ENCODE measurements around the gene RSPH1. TPM values are rescaled to one million over a fixed set of nuclear protein-coding genes. Genes with fewer than 3 reads are reported as not detected.

The RSPH1 gene
- total RNA-seq, 4 donors from 2014 or later: 0.99 to 1.9 (median 1.9) TPM; not detected in 1

DNA sequence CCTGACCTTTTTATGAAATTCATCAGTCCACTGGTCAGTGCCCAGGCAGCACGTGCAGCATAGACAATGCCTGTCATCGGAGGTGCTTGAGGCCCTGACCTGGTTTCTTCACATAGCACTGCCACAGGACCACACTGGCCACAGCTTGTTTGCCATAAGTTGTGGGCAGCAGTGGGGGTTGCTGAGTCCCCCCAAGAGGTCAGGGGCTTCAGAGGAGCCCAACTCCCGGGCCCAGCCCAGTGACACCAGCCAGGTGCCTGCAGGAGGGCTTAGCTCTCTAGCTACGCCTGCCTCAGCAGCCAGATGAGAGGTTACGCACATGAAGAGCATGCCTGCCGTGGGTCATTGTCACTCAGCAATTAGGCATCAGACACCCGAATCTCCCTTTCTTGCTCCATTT is 50.7 kb downstream of the RSPH1 start:
- no CpG with 5 or more reads among the region's 7 CpGs for WGBS, 2 donors (ENCODE audit: low coverage in 1 of 2)
- H3K27ac ChIP-seq: no peak overlapping the region

DNA sequence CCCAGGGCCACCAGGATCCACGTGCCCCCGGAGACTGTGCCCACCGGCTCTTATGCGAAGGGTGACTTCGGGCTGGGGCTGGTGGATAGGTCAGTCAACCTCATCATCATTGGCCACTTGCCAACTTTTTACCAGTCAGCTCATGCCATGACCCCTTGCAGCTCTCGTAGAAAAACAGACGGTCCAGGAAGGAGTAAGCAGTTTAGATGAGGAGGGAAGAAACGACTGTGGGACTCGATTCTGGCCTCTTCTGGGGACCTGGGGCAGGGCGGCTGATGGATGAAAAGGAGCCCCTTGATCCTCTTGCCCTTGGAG is 51.3 kb downstream of the RSPH1 start:
- TF ChIP-seq POLR2A (IDR thresholded peaks at IDR 0.05): no peak
- no peak for TF ChIP-seq POLR2AphosphoS5 (IDR thresholded peaks at IDR 0.05)
- no peak for TF ChIP-seq EP300 (IDR thresholded peaks at IDR 0.05)
- TF ChIP-seq, protein P1, sequence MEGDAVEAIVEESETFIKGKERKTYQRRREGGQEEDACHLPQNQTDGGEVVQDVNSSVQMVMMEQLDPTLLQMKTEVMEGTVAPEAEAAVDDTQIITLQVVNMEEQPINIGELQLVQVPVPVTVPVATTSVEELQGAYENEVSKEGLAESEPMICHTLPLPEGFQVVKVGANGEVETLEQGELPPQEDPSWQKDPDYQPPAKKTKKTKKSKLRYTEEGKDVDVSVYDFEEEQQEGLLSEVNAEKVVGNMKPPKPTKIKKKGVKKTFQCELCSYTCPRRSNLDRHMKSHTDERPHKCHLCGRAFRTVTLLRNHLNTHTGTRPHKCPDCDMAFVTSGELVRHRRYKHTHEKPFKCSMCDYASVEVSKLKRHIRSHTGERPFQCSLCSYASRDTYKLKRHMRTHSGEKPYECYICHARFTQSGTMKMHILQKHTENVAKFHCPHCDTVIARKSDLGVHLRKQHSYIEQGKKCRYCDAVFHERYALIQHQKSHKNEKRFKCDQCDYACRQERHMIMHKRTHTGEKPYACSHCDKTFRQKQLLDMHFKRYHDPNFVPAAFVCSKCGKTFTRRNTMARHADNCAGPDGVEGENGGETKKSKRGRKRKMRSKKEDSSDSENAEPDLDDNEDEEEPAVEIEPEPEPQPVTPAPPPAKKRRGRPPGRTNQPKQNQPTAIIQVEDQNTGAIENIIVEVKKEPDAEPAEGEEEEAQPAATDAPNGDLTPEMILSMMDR (IDR thresholded peaks at IDR 0.05): no peak
- Histone ChIP-seq H3K4me3 (no peak overlapping the region), H3K27me3 (peaks cover 43% of the 10 kb centered on the region), H3K27ac (no peak overlapping the region), H3K9me3 (no peaks in the 10 kb centered on the region), H3K4me1 (no peaks in the 10 kb centered on the region), H3K36me3 (no peaks in the 10 kb centered on the region)
- ATAC-seq: no peak
- 74 to 81% methylated on average over 4 to 10 of the region's 10 CpGs for WGBS, 2 donors (ENCODE audit: low coverage in 1 of 2)

More for the DNA sequence above, 50.7 kb downstream of the RSPH1 start:
- no peak for TF ChIP-seq EP300 (IDR thresholded peaks at IDR 0.05)
- TF ChIP-seq POLR2A (IDR thresholded peaks at IDR 0.05): no peak
- no peak for TF ChIP-seq POLR2AphosphoS5 (IDR thresholded peaks at IDR 0.05)
- TF ChIP-seq, protein P1 (IDR thresholded peaks at IDR 0.05): no peak
- H3K4me3 ChIP-seq: no peak overlapping the region
- peaks cover 43% of the 10 kb centered on the region for H3K27me3 ChIP-seq
- no peak for ATAC-seq
- H3K4me1 ChIP-seq: no peaks in the 10 kb centered on the region
- no peaks in the 10 kb centered on the region for H3K36me3 ChIP-seq
- H3K9me3 ChIP-seq: no peaks in the 10 kb centered on the region

DNA sequence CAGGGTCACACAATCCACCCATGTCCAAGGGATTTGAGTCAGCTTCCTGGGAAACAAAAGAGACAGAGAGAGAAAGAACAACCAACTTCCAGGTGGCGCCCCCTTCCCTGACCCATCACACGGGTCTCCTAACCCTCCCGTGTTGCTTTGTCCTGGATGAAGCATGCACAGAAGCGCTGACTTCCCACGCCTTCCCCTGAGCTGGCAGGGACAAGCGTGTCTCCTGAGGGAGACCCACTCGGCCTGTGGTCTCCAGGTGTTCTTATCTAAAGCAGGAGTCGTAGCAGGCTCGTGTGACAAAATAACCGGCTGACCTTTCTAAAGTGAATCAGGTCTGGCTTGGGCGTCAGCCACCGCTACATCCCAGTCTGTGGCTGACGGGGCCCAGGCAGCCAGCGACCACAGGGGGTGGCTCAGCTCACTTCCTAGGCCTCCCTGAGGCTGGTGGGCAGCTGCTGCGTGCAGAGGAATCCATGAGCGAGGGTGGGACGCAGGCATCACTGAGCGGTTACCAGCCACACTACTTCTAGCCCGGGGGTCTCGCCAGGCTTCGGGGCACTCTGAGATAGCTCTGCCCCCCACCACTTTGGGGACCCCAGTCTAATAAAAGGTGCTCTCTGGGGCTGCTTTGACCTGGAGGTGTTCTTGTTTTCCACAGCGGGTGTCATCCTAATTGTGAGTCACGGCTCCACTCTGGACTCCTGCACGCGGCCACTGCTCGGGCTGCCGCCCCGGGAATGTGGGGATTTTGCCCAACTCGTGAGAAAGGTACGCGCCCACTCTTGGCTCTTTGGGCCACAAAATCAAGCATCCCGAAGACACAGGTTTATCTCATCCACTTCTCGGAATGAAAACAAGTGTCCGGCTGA is 51.9 kb downstream of the RSPH1 start:
- Histone ChIP-seq H3K4me3 (no peak overlapping the region), H3K36me3 (no peaks in the 10 kb centered on the region), H3K27me3 (peaks cover 43% of the 10 kb centered on the region), H3K27ac (no peak overlapping the region), H3K9me3 (no peaks in the 10 kb centered on the region), H3K4me1 (no peaks in the 10 kb centered on the region)
- ATAC-seq: no peak
- 67 to 71% methylated on average over 7 to 9 of the region's 34 CpGs for WGBS, 2 donors (ENCODE audit: low coverage in 1 of 2)
- TF ChIP-seq POLR2A (IDR thresholded peaks at IDR 0.05): no peak
- TF ChIP-seq EP300 (IDR thresholded peaks at IDR 0.05): no peak
- TF ChIP-seq POLR2AphosphoS5 (IDR thresholded peaks at IDR 0.05): no peak
- TF ChIP-seq, protein P1 (IDR thresholded peaks at IDR 0.05): no peak

DNA sequence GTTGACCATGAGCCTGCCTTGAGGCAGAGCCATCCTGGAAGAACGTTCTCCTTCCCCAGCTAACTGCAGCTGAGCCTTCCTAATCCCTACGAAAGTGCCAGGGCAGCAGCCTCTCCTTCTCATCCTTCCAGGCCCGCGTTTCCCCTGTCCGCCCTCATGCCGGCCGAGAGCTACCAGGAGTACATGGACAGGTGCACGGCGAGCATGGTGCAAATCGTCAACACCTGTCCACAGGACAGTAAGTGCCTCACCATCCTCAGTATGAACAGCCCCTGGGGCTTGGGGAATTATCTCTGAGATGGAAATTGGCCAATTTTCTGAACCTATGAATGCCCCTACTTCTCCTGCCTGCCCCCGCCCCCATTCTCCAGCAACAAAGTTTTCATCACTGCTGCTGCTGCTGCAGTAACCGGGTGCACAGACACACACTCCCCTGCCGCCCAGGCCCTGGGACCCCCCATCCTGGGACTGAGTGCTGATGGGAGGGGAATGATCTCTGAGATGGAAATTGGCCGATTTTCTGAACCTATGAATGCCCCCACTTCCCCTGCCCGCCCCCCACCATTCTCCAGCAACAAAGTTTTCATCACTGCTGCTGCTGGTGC is 52.7 kb downstream of the RSPH1 start:
- no peaks in the 10 kb centered on the region for H3K4me1 ChIP-seq
- WGBS, 2 donors (ENCODE audit: low coverage in 1 of 2): 73 to 76% methylated on average over 6 to 8 of the region's 15 CpGs
- TF ChIP-seq POLR2AphosphoS5 (IDR thresholded peaks at IDR 0.05) (no peak), EP300 (IDR thresholded peaks at IDR 0.05) (no peak), POLR2A (IDR thresholded peaks at IDR 0.05) (no peak)
- TF ChIP-seq, protein P1 (IDR thresholded peaks at IDR 0.05): no peak
- H3K36me3 ChIP-seq: no peaks in the 10 kb centered on the region
- peaks cover 42% of the 10 kb centered on the region for H3K27me3 ChIP-seq
- ATAC-seq: no peak
- H3K9me3 ChIP-seq: no peaks in the 10 kb centered on the region
- no peak overlapping the region for H3K4me3 ChIP-seq
- H3K27ac ChIP-seq: no peak overlapping the region

DNA sequence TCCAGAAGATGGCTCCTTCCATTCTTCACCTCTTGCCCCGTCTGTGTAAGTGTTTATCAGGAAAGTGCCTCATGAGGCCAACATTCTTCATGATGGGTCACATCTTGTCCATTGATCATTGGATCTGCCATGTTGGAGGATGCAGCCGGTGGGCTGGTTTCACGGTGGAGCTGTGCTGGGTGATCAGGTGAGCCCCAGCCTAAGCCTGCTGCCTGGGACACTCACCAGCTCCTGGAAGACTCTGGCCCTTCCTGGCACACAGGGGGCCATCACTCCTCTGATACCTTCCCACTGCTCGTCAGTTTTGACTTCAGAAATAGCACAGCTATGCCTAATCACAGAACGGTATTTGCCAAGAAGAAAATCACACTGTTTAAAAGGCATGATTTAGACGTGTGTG is 54.1 kb downstream of the RSPH1 start:
- TF ChIP-seq POLR2AphosphoS5 (IDR thresholded peaks at IDR 0.05): no peak
- no peak for TF ChIP-seq EP300 (IDR thresholded peaks at IDR 0.05)
- Histone ChIP-seq H3K9me3 (peaks cover 0 to 4% (median 0%) of the 10 kb centered on the region in 3 donors), H3K27me3 (peaks cover 55% of the 10 kb centered on the region), H3K36me3 (no peaks in the 10 kb centered on the region), H3K27ac (no peak overlapping the region), H3K4me1 (no peaks in the 10 kb centered on the region), H3K4me3 (no peak overlapping the region)
- ATAC-seq: no peak
- 60 to 79% methylated on average over 2 to 3 of the region's 6 CpGs for WGBS, 2 donors (ENCODE audit: low coverage in 1 of 2)

Measured in gastroesophageal sphincter (tissue), 4 donors.